ENCODE data around the gene NHS.
"Not testable (repeated sequence)": the region's sequence is repeated elsewhere in the genome, so short reads cannot be mapped to it uniquely, and the experiment has no call there.

The NHS gene

DNA sequence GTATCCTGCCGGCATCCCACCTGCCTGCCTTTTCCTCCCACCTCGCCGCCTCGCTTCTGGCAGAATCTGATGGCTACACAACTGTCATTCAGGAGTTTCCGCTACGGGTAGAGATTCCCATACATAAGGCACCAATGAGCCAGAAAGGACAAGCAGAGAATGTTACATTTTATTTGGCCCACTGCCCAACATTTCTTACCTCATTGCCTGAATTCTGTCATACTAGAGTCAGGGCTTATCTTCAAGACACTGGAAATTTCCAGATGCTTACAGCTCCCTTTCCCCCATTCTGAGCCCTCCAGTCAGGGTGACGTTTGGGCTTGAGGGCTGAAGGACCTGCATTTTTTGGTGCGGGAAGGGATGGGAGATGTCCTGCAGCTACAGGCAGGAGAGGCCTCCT is 113.0 kb downstream of the NHS start:
- Mint-ChIP-seq H3K4me3 (no peak overlapping the region), H3K27ac (no peak overlapping the region), H3K9me3 (no peaks in the 10 kb centered on the region), H3K36me3 (no peaks in the 10 kb centered on the region), H3K4me1 (no peaks in the 10 kb centered on the region), H3K27me3 (peaks cover 3% of the 10 kb centered on the region)

- Mint-ChIP-seq H3K4me1 (no peaks in the 10 kb centered on the region), H3K4me3 (no peak overlapping the region), H3K27ac (no peak overlapping the region), H3K36me3 (no peaks in the 10 kb centered on the region), H3K9me3 (no peaks in the 10 kb centered on the region), H3K27me3 (peaks cover 2% of the 10 kb centered on the region)
These were observed 119.2 kb downstream of the NHS start for GRCh38 chrX:17494216-17494615.

DNA sequence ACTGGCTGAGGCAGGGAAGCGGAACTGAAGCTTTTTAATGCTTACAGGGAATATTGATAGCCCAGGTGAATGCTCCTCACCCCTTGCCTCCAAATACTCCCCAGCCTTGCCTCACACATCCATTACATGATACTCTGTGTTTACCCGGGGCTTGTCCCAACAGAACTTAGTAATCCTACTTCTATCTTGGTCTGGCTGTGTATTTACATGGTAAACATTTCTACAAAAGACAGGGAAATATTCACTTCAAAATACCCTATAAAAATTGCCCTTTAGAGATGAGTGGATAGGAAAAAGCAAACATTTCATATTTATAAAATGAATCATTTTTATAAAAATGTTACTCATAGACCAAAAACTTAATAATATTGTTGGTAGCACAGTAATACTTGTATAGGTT is 120.1 kb downstream of the NHS start:
- Mint-ChIP-seq H3K4me3 (no peak overlapping the region), H3K4me1 (no peaks in the 10 kb centered on the region), H3K9me3 (no peaks in the 10 kb centered on the region), H3K27me3 (peaks cover 2% of the 10 kb centered on the region), H3K36me3 (no peaks in the 10 kb centered on the region), H3K27ac (no peak overlapping the region)

GRCh38 chrX:17496407-17496806 is 121.4 kb downstream of the NHS start:
- H3K9me3 Mint-ChIP-seq, result no peaks in the 10 kb centered on the region
- H3K4me3 Mint-ChIP-seq, result no peak overlapping the region
- H3K36me3 Mint-ChIP-seq, result no peaks in the 10 kb centered on the region
- no peak overlapping the region for H3K27ac Mint-ChIP-seq
- H3K27me3 Mint-ChIP-seq, result peaks cover 2% of the 10 kb centered on the region
- no peaks in the 10 kb centered on the region for H3K4me1 Mint-ChIP-seq

DNA sequence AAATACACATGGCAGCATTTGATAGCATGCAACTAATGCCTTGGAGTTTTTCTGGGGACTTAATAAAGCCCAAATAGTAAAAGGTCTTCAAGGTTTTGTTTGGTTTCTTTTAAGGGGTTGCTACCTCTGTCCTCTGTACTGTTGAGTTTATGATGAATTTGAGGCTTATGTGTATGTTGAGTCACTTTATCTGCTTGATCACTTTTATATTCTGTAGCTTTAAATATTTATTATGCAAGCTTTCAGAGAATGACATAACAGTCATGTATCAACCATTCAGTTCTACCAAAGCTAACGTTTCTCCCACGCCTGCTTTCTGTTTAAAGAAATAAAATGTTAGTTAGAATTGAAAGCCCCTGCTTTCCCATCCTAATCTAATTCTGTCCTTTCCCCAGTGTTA is 122.2 kb downstream of the NHS start:
- Mint-ChIP-seq H3K9me3 (no peaks in the 10 kb centered on the region), H3K4me1 (no peaks in the 10 kb centered on the region), H3K36me3 (no peaks in the 10 kb centered on the region), H3K27ac (no peak overlapping the region), H3K4me3 (no peak overlapping the region), H3K27me3 (peaks cover 2% of the 10 kb centered on the region)

DNA sequence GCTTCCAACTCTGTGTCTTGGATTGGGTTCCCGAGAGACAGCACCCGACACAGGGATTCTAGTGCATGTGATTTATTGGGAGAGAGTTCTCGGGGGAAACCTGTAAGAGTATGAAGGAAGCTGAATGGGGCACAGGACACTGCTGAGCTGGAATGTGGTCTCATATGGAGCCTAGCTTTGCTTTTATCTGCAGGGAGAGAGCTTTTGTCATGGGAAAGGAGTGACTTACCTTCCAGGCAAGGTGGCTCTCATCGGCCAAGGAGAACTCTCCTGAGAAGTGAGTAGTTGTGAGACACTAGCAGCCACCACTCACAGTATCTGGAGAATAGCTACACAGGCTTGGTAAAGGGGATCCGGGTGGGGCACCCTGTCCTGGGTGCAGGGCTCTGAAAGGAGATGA is 124.5 kb downstream of the NHS start:
- Mint-ChIP-seq H3K36me3 (no peaks in the 10 kb centered on the region), H3K27ac (no peak overlapping the region), H3K9me3 (no peaks in the 10 kb centered on the region)

GRCh38 chrX:17500145-17500579 is 125.2 kb downstream of the NHS start:
- no peak overlapping the region for H3K4me3 Mint-ChIP-seq
- H3K4me1 Mint-ChIP-seq, result no peaks in the 10 kb centered on the region
- no peaks in the 10 kb centered on the region for H3K9me3 Mint-ChIP-seq

More for the DNA sequence above, 124.5 kb downstream of the NHS start:
- Mint-ChIP-seq H3K4me1 (no peaks in the 10 kb centered on the region), H3K27me3 (peaks cover 2% of the 10 kb centered on the region), H3K4me3 (no peak overlapping the region)

DNA sequence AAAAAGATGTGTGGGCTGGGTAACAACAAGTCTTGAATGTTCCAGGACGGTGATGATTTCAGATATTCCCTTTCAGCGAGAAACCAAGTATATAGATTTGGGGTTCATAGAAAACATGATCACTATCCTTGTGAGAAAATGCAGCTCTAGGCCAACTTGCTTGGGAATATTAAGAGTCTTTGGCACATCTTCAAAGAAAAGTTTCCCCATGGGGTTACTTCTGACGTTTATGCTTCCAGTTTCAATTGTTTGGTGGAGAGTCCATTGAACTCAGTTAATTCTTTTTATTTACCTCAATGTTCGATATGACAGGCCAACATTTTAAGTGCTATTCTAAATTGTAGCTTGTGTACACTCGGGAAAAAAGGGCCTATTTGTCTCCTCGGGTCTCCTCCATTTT is 126.7 kb downstream of the NHS start:
- H3K4me1 Mint-ChIP-seq, result no peaks in the 10 kb centered on the region
- no peak overlapping the region for H3K4me3 Mint-ChIP-seq
- H3K27ac Mint-ChIP-seq, result no peak overlapping the region
- no peaks in the 10 kb centered on the region for H3K36me3 Mint-ChIP-seq
- H3K9me3 Mint-ChIP-seq, result no peaks in the 10 kb centered on the region
- H3K27me3 Mint-ChIP-seq, result no peaks in the 10 kb centered on the region

More at GRCh38 chrX:17500145-17500579, 125.2 kb downstream of the NHS start:
- Mint-ChIP-seq H3K27me3 (peaks cover 2% of the 10 kb centered on the region), H3K36me3 (no peaks in the 10 kb centered on the region), H3K27ac (no peak overlapping the region)

GRCh38 chrX:17506352-17506751 is 131.4 kb downstream of the NHS start:
- H3K27ac Mint-ChIP-seq, H3K36me3 Mint-ChIP-seq, H3K27me3 Mint-ChIP-seq, H3K4me1 Mint-ChIP-seq, H3K9me3 Mint-ChIP-seq, H3K4me3 Mint-ChIP-seq: not testable (repeated sequence)

- Mint-ChIP-seq H3K4me1 (no peaks in the 10 kb centered on the region), H3K9me3 (no peaks in the 10 kb centered on the region), H3K27ac (no peak overlapping the region), H3K27me3 (peaks cover 3% of the 10 kb centered on the region), H3K36me3 (no peaks in the 10 kb centered on the region), H3K4me3 (no peak overlapping the region)
These were observed 136.6 kb downstream of the NHS start for GRCh38 chrX:17511556-17511955.

DNA sequence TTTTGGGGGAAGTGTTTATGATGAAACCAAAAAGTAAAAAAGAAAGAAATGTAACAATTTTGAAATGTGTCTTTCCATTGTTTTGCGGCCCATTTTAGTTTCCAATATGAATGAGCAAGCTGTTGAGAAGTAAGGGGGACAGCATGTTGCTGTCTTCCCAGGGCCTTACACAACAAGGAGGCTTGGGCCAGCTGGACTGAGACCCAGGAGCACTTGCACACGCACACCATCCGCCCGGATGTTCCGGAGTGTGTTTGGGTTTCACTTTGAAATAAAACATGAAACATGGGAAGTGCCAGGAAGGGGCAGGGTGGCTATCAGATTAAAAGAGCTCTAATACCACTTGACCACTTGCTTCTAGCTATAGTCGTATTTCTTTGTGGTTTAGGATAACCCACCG is 144.4 kb downstream of the NHS start:
- no peak overlapping the region for H3K27ac Mint-ChIP-seq
- H3K9me3 Mint-ChIP-seq, result no peaks in the 10 kb centered on the region
- H3K27me3 Mint-ChIP-seq, result peaks cover 1% of the 10 kb centered on the region
- no peaks in the 10 kb centered on the region for H3K36me3 Mint-ChIP-seq
- no peaks in the 10 kb centered on the region for H3K4me1 Mint-ChIP-seq
- H3K4me3 Mint-ChIP-seq, result no peak overlapping the region

GRCh38 chrX:17520016-17520615 is 145.1 kb downstream of the NHS start:
- Mint-ChIP-seq H3K27me3 (peaks cover 1% of the 10 kb centered on the region), H3K27ac (no peak overlapping the region), H3K9me3 (no peaks in the 10 kb centered on the region), H3K4me1 (no peaks in the 10 kb centered on the region), H3K36me3 (no peaks in the 10 kb centered on the region), H3K4me3 (no peak overlapping the region)

DNA sequence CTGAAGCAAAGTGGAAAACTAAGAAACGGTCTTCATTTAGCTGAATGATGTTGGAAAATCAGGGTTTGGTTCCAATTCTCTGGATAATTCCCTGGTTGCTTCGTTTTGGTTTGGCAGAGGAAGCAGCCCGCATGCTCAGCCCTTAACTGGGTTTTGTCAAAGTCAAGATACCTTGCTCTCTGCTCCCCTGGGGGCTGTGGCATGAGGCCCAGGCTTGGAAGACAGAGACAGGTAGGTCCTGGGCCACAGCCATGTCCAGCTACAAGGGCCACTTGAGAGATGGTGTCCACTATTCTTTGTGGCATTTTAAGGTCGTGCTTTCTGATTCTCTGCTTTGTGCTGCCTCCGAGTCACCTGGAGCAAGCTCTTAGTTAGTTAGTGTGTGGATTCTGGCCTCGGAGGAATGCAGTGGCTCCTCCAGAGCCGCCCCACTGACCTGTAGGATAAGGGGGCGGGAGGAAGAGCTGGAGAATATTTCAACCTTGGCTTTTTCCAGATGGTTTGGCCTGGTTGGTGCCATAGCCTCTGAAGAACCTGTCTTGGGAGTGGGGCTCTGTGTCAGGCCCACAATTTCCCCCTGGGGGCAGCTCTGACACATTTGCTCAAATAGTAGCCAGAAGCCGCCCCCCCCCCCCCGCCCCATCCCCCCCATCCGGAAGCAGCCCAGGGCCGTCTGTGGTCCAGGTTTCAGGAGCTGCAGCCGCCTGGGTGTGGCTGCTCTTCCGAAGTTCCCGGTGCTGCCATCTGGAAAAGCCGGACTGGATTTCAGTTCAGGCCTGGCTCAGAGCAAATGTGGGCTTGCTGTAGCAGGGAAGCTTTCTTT is 147.1 kb downstream of the NHS start:
- H3K27me3 Mint-ChIP-seq, result peaks cover 1% of the 10 kb centered on the region
- H3K4me1 Mint-ChIP-seq, result no peaks in the 10 kb centered on the region
- H3K4me3 Mint-ChIP-seq, result no peak overlapping the region
- no peaks in the 10 kb centered on the region for H3K9me3 Mint-ChIP-seq
- no peak overlapping the region for H3K27ac Mint-ChIP-seq
- no peaks in the 10 kb centered on the region for H3K36me3 Mint-ChIP-seq

DNA sequence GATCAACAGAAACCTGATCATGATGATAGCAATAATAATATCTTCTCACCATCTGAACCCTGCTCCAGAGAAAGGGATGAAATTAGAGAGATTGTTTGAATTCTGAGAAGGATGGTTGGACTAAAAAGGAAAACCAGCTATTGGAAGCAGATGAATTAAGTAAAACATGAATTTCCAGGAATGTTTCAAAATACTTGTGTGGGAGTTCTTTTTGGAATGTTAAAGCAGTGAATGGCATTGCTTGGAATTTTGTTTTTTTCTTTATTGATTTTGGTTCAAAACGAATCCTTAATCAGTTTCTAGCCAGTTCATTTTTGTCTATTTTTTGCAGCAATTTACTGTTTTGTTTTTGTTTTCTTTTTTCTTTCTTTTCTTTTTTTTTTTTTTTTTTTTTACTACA is 150.3 kb downstream of the NHS start:
- H3K4me1 Mint-ChIP-seq, result peaks cover 4% of the 10 kb centered on the region
- H3K9me3 Mint-ChIP-seq, result no peaks in the 10 kb centered on the region
- H3K36me3 Mint-ChIP-seq, result no peaks in the 10 kb centered on the region
- H3K27ac Mint-ChIP-seq, result no peak overlapping the region
- H3K27me3 Mint-ChIP-seq, result no peaks in the 10 kb centered on the region
- no peak overlapping the region for H3K4me3 Mint-ChIP-seq

GRCh38 chrX:17525762-17526555 is 151.0 kb downstream of the NHS start:
- Mint-ChIP-seq H3K27me3 (no peaks in the 10 kb centered on the region), H3K4me1 (peaks cover 4% of the 10 kb centered on the region), H3K27ac (no peak overlapping the region), H3K36me3 (no peaks in the 10 kb centered on the region), H3K9me3 (no peaks in the 10 kb centered on the region), H3K4me3 (no peak overlapping the region)

DNA sequence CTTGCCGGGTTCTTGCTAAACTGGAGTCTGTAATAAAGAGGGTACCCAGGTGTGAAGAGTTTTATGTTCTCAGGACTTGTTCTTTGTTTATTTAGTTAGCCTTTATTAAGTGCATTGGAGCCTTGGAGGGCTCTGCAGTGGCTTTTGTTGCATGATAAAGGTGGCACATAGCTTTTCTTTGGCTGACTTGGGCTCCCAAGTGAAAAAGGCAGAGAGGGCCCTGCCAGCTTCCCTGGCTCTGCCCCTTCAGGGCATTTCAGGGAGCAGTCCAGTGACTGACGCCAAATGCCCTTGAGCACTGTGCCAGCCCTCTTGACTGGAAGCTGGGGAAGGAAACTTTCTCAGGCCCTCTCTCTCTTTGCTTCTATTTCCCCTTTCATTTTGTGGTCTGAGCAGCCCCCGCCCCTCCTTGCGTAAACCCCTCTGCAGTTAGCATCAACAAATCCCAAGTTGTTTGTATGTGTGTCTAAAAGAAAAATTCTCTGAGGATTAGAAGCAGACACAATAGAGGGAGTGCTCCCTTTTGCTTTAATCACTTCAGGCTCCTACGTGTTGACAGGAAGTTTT is 152.2 kb downstream of the NHS start:
- H3K4me3 Mint-ChIP-seq, result no peak overlapping the region
- peaks cover 4% of the 10 kb centered on the region for H3K4me1 Mint-ChIP-seq
- H3K27ac Mint-ChIP-seq, result no peak overlapping the region
- no peaks in the 10 kb centered on the region for H3K9me3 Mint-ChIP-seq
- H3K27me3 Mint-ChIP-seq, result no peaks in the 10 kb centered on the region
- no peaks in the 10 kb centered on the region for H3K36me3 Mint-ChIP-seq
